Measurements from ENCODE around the gene LAMC3. TPM values are rescaled to one million over a fixed set of nuclear protein-coding genes. Genes with fewer than 3 reads are reported as not detected.
A peak's percentile ranks its signal among the peaks of the same experiment; 100 is the strongest.

The LAMC3 gene
- total and polyA plus RNA-seq, 7 experiments from 2014 or later: 0.07 to 9.2 (median 3.5) TPM

GRCh38 chr9:131082774-131083512 lies 74.0 kb downstream of the LAMC3 start:
- H3K27me3 Mint-ChIP-seq: peaks cover 0 to 2% (median 0%) of the 10 kb centered on the region in 5 donors
- no peaks in the 10 kb centered on the region for H3K4me1 Mint-ChIP-seq
- ChIA-PET CTCF (interaction anchor here (0.6 kb wide), 1 partner anchor 36 kb away, joined by 3 read pairs; no protein-coding TSS in a partner anchor), POLR2A (no interaction called here)
- no peak overlapping the region for H3K4me3 Mint-ChIP-seq
- no peaks in the 10 kb centered on the region for H3K9me3 ChIP-seq (ENCODE audit: control insufficient read depth in 2 of 3, low read length in 3 of 3)
- no peak for ATAC-seq
- no peak overlapping the region for H3K27ac Mint-ChIP-seq
- no peaks in the 10 kb centered on the region for H3K27me3 ChIP-seq (ENCODE audit: control insufficient read depth in 2 of 2, insufficient read depth in 2 of 2, low read length in 2 of 2)
- no peaks in the 10 kb centered on the region for H3K36me3 Mint-ChIP-seq
- H3K4me3 ChIP-seq (ENCODE audit: low read length): no peak overlapping the region
- no peaks in the 10 kb centered on the region for H3K4me1 ChIP-seq (ENCODE audit: control insufficient read depth in 2 of 2, insufficient read depth in 2 of 2, low read length in 2 of 2)
- no peak for DNase-seq
- intact Hi-C loops (cut with micrococcal nuclease): no loop called here
- H3K27ac ChIP-seq (ENCODE audit: low read depth, low read length): no peak overlapping the region
- H3K9me3 Mint-ChIP-seq: no peaks in the 10 kb centered on the region
- no peaks in the 10 kb centered on the region for H3K36me3 ChIP-seq (ENCODE audit: control insufficient read depth in 2 of 3, insufficient read depth in 3 of 3, low read length in 3 of 3)

GRCh38 chr9:131084661-131085369 lies 75.8 kb downstream of the LAMC3 start:
- Mint-ChIP-seq H3K9me3 (peaks cover 0 to 1% (median 0%) of the 10 kb centered on the region in 11 donors), H3K27ac (peak overlapping the region in 1 of 9 donors; percentile 33), H3K4me3 (no peak overlapping the region), H3K36me3 (no peaks in the 10 kb centered on the region), H3K27me3 (peaks cover 0 to 2% (median 0%) of the 10 kb centered on the region in 5 donors), H3K4me1 (no peaks in the 10 kb centered on the region)
- intact Hi-C loops (cut with micrococcal nuclease): no loop called here
- no peaks in the 10 kb centered on the region for H3K4me1 ChIP-seq (ENCODE audit: control insufficient read depth in 2 of 2, insufficient read depth in 2 of 2, low read length in 2 of 2)
- no peaks in the 10 kb centered on the region for H3K36me3 ChIP-seq (ENCODE audit: control insufficient read depth in 2 of 3, insufficient read depth in 3 of 3, low read length in 3 of 3)
- H3K9me3 ChIP-seq (ENCODE audit: control insufficient read depth in 2 of 3, low read length in 3 of 3): no peaks in the 10 kb centered on the region
- no peak for DNase-seq
- POLR2A ChIA-PET: no interaction called here
- no peak for ATAC-seq
- CTCF ChIA-PET: no interaction called here
- H3K4me3 ChIP-seq (ENCODE audit: low read length): no peak overlapping the region
- no peaks in the 10 kb centered on the region for H3K27me3 ChIP-seq (ENCODE audit: control insufficient read depth in 2 of 2, insufficient read depth in 2 of 2, low read length in 2 of 2)
- H3K27ac ChIP-seq (ENCODE audit: low read depth, low read length): no peak overlapping the region

GRCh38 chr9:131085370-131086122 lies 76.6 kb downstream of the LAMC3 start:
- Mint-ChIP-seq H3K27ac (peak overlapping the region in 1 of 9 donors; percentile 33), H3K27me3 (peaks cover 0 to 2% (median 0%) of the 10 kb centered on the region in 5 donors), H3K4me3 (no peak overlapping the region), H3K36me3 (no peaks in the 10 kb centered on the region), H3K4me1 (no peaks in the 10 kb centered on the region), H3K9me3 (peaks cover 0 to 1% (median 0%) of the 10 kb centered on the region in 11 donors)
- Histone ChIP-seq H3K4me1 (ENCODE audit: control insufficient read depth in 2 of 2, insufficient read depth in 2 of 2, low read length in 2 of 2) (no peaks in the 10 kb centered on the region), H3K27me3 (ENCODE audit: control insufficient read depth in 2 of 2, insufficient read depth in 2 of 2, low read length in 2 of 2) (no peaks in the 10 kb centered on the region), H3K36me3 (ENCODE audit: control insufficient read depth in 2 of 3, insufficient read depth in 3 of 3, low read length in 3 of 3) (no peaks in the 10 kb centered on the region), H3K9me3 (ENCODE audit: control insufficient read depth in 2 of 3, low read length in 3 of 3) (no peaks in the 10 kb centered on the region), H3K4me3 (ENCODE audit: low read length) (no peak overlapping the region), H3K27ac (ENCODE audit: low read depth, low read length) (no peak overlapping the region)
- POLR2A ChIA-PET: no interaction called here
- DNase-seq: no peak
- CTCF ChIA-PET: no interaction called here
- ATAC-seq: no peak
- intact Hi-C loops (cut with micrococcal nuclease): no loop called here

- ATAC-seq (no peak), DNase-seq (no peak)
- Mint-ChIP-seq H3K36me3 (no peaks in the 10 kb centered on the region), H3K27me3 (peaks cover 0 to 2% (median 0%) of the 10 kb centered on the region in 5 donors), H3K4me3 (no peak overlapping the region), H3K27ac (no peak overlapping the region), H3K4me1 (no peaks in the 10 kb centered on the region), H3K9me3 (peaks cover 0 to 1% (median 0%) of the 10 kb centered on the region in 11 donors)
- Histone ChIP-seq H3K9me3 (ENCODE audit: control insufficient read depth in 2 of 3, low read length in 3 of 3) (no peaks in the 10 kb centered on the region), H3K27ac (ENCODE audit: low read depth, low read length) (no peak overlapping the region), H3K4me3 (ENCODE audit: low read length) (no peak overlapping the region), H3K36me3 (ENCODE audit: control insufficient read depth in 2 of 3, insufficient read depth in 3 of 3, low read length in 3 of 3) (no peaks in the 10 kb centered on the region), H3K27me3 (ENCODE audit: control insufficient read depth in 2 of 2, insufficient read depth in 2 of 2, low read length in 2 of 2) (no peaks in the 10 kb centered on the region), H3K4me1 (ENCODE audit: control insufficient read depth in 2 of 2, insufficient read depth in 2 of 2, low read length in 2 of 2) (no peaks in the 10 kb centered on the region)
- CTCF ChIA-PET: no interaction called here
- intact Hi-C loops (cut with micrococcal nuclease): no loop called here
- POLR2A ChIA-PET: no interaction called here
Observed at GRCh38 chr9:131087354-131087893, 78.5 kb downstream of the LAMC3 start.

GRCh38 chr9:131090025-131090787 lies 81.2 kb downstream of the LAMC3 start:
- H3K4me3 ChIP-seq (ENCODE audit: low read length): no peak overlapping the region
- H3K4me3 Mint-ChIP-seq: no peak overlapping the region
- no peak overlapping the region for H3K27ac Mint-ChIP-seq
- no peaks in the 10 kb centered on the region for H3K9me3 ChIP-seq (ENCODE audit: control insufficient read depth in 2 of 3, low read length in 3 of 3)
- no peak for DNase-seq
- peaks cover 0 to 6% of the 10 kb centered on the region in 2 donors for H3K27me3 ChIP-seq (ENCODE audit: control insufficient read depth in 2 of 2, insufficient read depth in 2 of 2, low read length in 2 of 2)
- intact Hi-C loops (cut with micrococcal nuclease): no loop called here
- H3K4me1 Mint-ChIP-seq: no peaks in the 10 kb centered on the region
- H3K36me3 Mint-ChIP-seq: no peaks in the 10 kb centered on the region
- no peaks in the 10 kb centered on the region for H3K36me3 ChIP-seq (ENCODE audit: control insufficient read depth in 2 of 3, insufficient read depth in 3 of 3, low read length in 3 of 3)
- no peak for ATAC-seq
- H3K27ac ChIP-seq (ENCODE audit: low read depth, low read length): no peak overlapping the region
- peaks cover 10 to 12% (median 11%) of the 10 kb centered on the region in 5 donors for H3K27me3 Mint-ChIP-seq
- POLR2A ChIA-PET: no interaction called here
- CTCF ChIA-PET: no interaction called here
- H3K9me3 Mint-ChIP-seq: peaks cover 0 to 1% (median 0%) of the 10 kb centered on the region in 11 donors
- H3K4me1 ChIP-seq (ENCODE audit: control insufficient read depth in 2 of 2, insufficient read depth in 2 of 2, low read length in 2 of 2): no peaks in the 10 kb centered on the region

GRCh38 chr9:131091352-131091992 lies 82.5 kb downstream of the LAMC3 start:
- Histone ChIP-seq H3K27ac (ENCODE audit: low read depth, low read length) (no peak overlapping the region), H3K9me3 (ENCODE audit: control insufficient read depth in 2 of 3, low read length in 3 of 3) (no peaks in the 10 kb centered on the region), H3K36me3 (ENCODE audit: control insufficient read depth in 2 of 3, insufficient read depth in 3 of 3, low read length in 3 of 3) (no peaks in the 10 kb centered on the region), H3K4me3 (ENCODE audit: low read length) (no peak overlapping the region), H3K27me3 (ENCODE audit: control insufficient read depth in 2 of 2, insufficient read depth in 2 of 2, low read length in 2 of 2) (peaks cover 0 to 6% of the 10 kb centered on the region in 2 donors), H3K4me1 (ENCODE audit: control insufficient read depth in 2 of 2, insufficient read depth in 2 of 2, low read length in 2 of 2) (no peaks in the 10 kb centered on the region)
- ATAC-seq: no peak
- no peak overlapping the region for H3K4me3 Mint-ChIP-seq
- no peak for DNase-seq
- ChIA-PET CTCF (no interaction called here), POLR2A (no interaction called here)
- no peak overlapping the region for H3K27ac Mint-ChIP-seq
- H3K27me3 Mint-ChIP-seq: peaks cover 17 to 22% (median 19%) of the 10 kb centered on the region in 5 donors
- H3K36me3 Mint-ChIP-seq: no peaks in the 10 kb centered on the region
- peaks cover 0 to 1% (median 0%) of the 10 kb centered on the region in 11 donors for H3K9me3 Mint-ChIP-seq
- H3K4me1 Mint-ChIP-seq: peaks cover 3 to 6% (median 4%) of the 10 kb centered on the region in 7 donors
- intact Hi-C loops (cut with micrococcal nuclease): no loop called here
